Ramos (cell line): ENCODE measurements around the gene PHB1.

Experiments
- in situ Hi-C: fragments of 300-500 bp; cut with MboI; formaldehyde crosslinking; loops from one replicate; pipeline ENCODE4 v1.14.3; 2022; ENCODE audit warnings: low sequenced_read_pairs; ENCODE audit not compliant: unreplicated experiment

The PHB1 gene

DNA sequence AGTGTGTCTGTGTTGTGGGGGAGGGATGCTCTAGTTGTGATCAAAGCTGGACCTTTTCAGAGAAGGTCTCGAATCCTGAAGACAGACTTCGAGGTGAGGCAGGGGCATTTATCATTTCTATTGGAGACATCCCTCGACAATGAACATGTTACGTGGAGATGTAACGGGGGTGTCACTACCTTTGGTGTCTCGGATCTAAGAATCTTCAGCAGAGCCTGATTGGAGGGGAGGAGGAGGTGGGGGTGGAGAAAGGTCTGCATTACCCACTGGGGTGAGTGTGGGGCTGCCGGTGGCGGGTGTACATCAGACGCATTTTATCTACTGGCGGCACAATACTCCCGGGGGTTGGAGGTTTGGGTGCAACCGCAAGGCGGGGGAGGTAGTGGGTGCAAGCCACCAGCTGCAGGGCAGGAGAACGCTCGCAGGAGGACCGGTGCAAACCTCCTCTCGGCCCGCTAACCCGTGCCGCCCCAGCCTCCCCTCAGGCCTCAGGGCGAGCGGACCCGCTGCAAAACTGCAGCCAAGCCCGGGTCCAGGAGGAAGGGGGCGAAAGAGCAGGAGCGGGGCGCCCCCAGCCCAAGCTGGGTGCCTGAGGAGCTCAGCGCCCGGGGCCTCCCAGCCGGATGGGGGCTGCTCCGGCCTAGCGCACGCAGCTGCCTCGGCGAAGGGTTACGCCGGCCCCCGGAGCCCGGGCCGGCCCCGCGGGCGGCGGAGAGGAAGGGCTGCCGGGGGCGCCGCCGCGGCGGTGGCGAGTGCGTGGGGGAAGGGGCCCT lies 53.4 kb downstream of the PHB1 start:
- in situ Hi-C loops, result no loop called here

DNA sequence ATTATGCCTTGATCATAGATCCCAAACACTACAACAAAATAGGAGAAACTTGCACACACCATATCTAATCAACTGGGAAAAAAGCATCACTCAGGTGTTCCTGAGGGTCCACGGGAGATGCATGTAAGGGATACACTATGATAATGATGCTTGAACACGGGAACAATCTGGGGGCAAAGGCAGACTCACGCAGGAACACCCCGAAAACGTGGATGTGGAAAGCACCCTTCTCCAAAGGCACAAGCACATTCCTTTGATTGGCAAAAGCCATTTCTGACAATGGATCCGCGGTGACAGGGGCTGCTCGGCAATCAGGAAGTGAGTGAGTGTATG lies 53.9 kb downstream of the PHB1 start:
- in situ Hi-C loops, result no loop called here

- in situ Hi-C loops, result no loop called here
These were observed 54.5 kb downstream of the PHB1 start for GRCh38 chr17:49359990-49360795.

GRCh38 chr17:49358641-49359247 lies 55.9 kb downstream of the PHB1 start:
- in situ Hi-C loops, result no loop called here

GRCh38 chr17:49357516-49357915 lies 57.2 kb downstream of the PHB1 start:
- in situ Hi-C loops, result no loop called here

GRCh38 chr17:49356320-49356719 lies 58.4 kb downstream of the PHB1 start:
- in situ Hi-C loops, result no loop called here
